Lower lobe of right lung (tissue), 2 donors: ENCODE data around the gene USH1C. TPM values are rescaled to one million over a fixed set of nuclear protein-coding genes. Genes with fewer than 3 reads are reported as not detected.

ENCODE experiments used
- ATAC-seq, 2 donors: fragments of 200-7000 bp; cut with Tn5 transposase; one replicate each; pipeline ENCODE4 v1.9.1; 2020 to 2022; ENCODE audit warnings: mild to moderate bottlenecking in 2 of 2, moderate library complexity in 2 of 2
- DNase-seq: peaks from one replicate; pipeline ENCODE4 v3.0.0-alpha.2; 2020
- H3K27ac ChIP-seq: fragments of 200-600 bp; one replicate; pipeline ENCODE4 v1.8.0; 2022
- H3K27me3 ChIP-seq: fragments of 200-600 bp; one replicate; pipeline ENCODE4 v1.8.0; 2022; ENCODE audit warnings: low read depth
- H3K36me3 ChIP-seq: fragments of 200-600 bp; one replicate; pipeline ENCODE4 v1.8.0; 2022; ENCODE audit warnings: mild to moderate bottlenecking
- H3K4me1 ChIP-seq: fragments of 200-600 bp; one replicate; pipeline ENCODE4 v1.8.0; 2022
- H3K4me3 ChIP-seq: fragments of 200-600 bp; one replicate; pipeline ENCODE4 v1.8.0; 2022; ENCODE audit warnings: mild to moderate bottlenecking
- H3K9me3 ChIP-seq: fragments of 200-600 bp; one replicate; pipeline ENCODE4 v1.8.0; 2022
- intact Hi-C: fragments of 100-400 bp; cut with DNase I; formaldehyde crosslinking; loops from one replicate; pipeline ENCODE4 v1.11.0; 2022
- total RNA-seq: library from RNA; stranded (reverse); fragmentation: NEBNext Ultra II Directional; extraction: Animal tissue kit (Norgen Biotek cat#: 25700); gene quantifications from one replicate; pipeline ENCODE4 v1.2.1, GENCODE V29; 2021
- TF ChIP-seq, protein P1 (sequence below): fragments of 200-600 bp; IDR thresholded peaks from one replicate; pipeline ENCODE4 v1.8.0; 2022; ENCODE audit warnings: antibody characterized with exemption, mild to moderate bottlenecking
- donor health status: DM: no; HTN: yes; CAD: no; lungs with severe emphysema.

Gene USH1C
- total RNA-seq, 1 donor from 2014 or later: 0.30 TPM

- intact Hi-C loops: no loop called here
- ATAC-seq: no peak
- TF ChIP-seq, protein P1, sequence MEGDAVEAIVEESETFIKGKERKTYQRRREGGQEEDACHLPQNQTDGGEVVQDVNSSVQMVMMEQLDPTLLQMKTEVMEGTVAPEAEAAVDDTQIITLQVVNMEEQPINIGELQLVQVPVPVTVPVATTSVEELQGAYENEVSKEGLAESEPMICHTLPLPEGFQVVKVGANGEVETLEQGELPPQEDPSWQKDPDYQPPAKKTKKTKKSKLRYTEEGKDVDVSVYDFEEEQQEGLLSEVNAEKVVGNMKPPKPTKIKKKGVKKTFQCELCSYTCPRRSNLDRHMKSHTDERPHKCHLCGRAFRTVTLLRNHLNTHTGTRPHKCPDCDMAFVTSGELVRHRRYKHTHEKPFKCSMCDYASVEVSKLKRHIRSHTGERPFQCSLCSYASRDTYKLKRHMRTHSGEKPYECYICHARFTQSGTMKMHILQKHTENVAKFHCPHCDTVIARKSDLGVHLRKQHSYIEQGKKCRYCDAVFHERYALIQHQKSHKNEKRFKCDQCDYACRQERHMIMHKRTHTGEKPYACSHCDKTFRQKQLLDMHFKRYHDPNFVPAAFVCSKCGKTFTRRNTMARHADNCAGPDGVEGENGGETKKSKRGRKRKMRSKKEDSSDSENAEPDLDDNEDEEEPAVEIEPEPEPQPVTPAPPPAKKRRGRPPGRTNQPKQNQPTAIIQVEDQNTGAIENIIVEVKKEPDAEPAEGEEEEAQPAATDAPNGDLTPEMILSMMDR: no peak
Measured at GRCh38 chr11:17486646-17487045, 57.6 kb downstream of the USH1C start.

GRCh38 chr11:17483505-17483904 is 60.7 kb downstream of the USH1C start:
- H3K9me3 ChIP-seq: no peaks in the 10 kb centered on the region
- DNase-seq (no peak), ATAC-seq (no peak)
- peaks cover 5% of the 10 kb centered on the region for H3K4me1 ChIP-seq
- intact Hi-C loops: no loop called here
- no peak overlapping the region for H3K4me3 ChIP-seq
- peaks cover 4% of the 10 kb centered on the region for H3K27me3 ChIP-seq
- no peak overlapping the region for H3K27ac ChIP-seq
- TF ChIP-seq, protein P1: no peak
- no peaks in the 10 kb centered on the region for H3K36me3 ChIP-seq

More at GRCh38 chr11:17486646-17487045, 57.6 kb downstream of the USH1C start:
- H3K4me1 ChIP-seq: no peaks in the 10 kb centered on the region
- DNase-seq: no peak
- no peaks in the 10 kb centered on the region for H3K9me3 ChIP-seq
- no peak overlapping the region for H3K4me3 ChIP-seq
- H3K27ac ChIP-seq: no peak overlapping the region
- no peaks in the 10 kb centered on the region for H3K36me3 ChIP-seq
- H3K27me3 ChIP-seq: no peaks in the 10 kb centered on the region

DNA sequence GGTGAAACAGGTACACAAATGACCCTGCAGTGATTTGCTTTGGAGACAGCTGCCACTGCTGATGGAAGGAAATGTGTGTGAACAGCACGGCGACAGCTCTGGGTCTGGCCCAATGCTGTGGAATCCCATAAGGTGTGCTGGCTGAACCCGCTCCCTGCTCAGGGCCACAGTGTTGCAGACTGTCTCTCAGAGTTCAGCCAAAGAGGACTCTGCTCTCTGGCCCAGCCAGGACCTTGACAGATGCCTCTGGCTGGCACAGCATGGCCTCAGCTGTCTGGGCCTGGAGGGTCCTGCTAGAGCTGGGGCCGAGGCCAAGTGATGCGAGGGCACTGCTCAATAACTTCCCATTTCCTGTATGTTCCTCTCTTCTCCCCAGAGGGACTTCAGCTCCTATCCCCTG is 62.3 kb downstream of the USH1C start:
- ATAC-seq (no peak), DNase-seq (no peak)
- Histone ChIP-seq H3K27ac (no peak overlapping the region), H3K27me3 (peaks cover 19% of the 10 kb centered on the region), H3K36me3 (no peaks in the 10 kb centered on the region), H3K4me3 (no peak overlapping the region), H3K9me3 (no peaks in the 10 kb centered on the region), H3K4me1 (peaks cover 5% of the 10 kb centered on the region)
- intact Hi-C loops: no loop called here
- TF ChIP-seq, protein P1: no peak

DNA sequence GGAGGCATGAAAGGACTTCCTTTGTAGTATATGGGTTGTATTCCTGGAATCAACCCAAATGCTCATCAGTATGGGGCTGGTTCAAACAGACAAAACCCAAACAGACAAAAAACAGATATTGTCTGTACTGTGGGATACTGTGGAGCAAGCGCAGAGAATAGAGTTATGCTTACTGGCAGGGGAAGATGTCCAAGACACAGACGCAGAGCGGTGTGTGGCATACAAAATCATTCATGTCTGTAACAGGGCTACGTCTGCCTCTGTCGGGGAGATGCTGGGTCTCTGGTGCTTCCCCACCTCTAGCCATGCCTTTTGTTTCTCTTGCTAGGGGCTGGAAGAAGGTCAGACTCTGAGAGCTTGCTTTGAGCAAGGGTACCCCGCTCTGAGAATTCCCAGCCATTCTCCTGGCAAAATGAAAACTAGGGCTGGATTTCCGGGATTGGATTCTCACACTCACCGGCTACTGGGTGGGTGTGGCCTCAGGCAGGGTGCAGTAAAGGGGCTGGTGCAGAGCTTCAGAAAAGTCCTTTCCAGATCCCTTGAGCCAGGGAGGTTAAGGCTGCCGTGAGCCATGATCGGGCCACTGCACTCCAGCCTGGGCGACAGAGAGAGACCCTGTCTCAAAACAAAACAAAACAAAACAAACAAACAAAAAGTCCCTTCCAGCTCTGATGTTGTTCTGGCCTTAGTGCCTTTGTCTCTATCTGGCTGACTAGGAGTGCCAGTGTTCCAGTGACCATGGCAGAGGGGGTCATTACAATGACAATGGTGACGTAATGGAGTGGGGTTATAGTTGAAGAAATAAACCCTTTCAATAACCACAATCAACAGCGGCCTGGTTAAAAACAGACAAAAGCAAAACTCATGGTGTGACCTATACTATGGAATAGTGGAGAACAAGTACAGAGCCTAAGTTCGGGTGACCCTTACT is 64.7 kb downstream of the USH1C start:
- TF ChIP-seq, protein P1: no peak
- Histone ChIP-seq H3K36me3 (no peaks in the 10 kb centered on the region), H3K4me1 (peaks cover 5% of the 10 kb centered on the region), H3K4me3 (no peak overlapping the region), H3K27me3 (peaks cover 41% of the 10 kb centered on the region), H3K9me3 (no peaks in the 10 kb centered on the region), H3K27ac (no peak overlapping the region)
- intact Hi-C loops: no loop called here
- peak; percentile 49 to 75 for ATAC-seq
- no peak for DNase-seq

GRCh38 chr11:17478070-17478469 is 66.1 kb downstream of the USH1C start:
- no peak for ATAC-seq
- TF ChIP-seq, protein P1: no peak
- no peak for DNase-seq
- Histone ChIP-seq H3K9me3 (no peaks in the 10 kb centered on the region), H3K4me1 (peaks cover 5% of the 10 kb centered on the region), H3K27me3 (peaks cover 51% of the 10 kb centered on the region), H3K4me3 (no peak overlapping the region), H3K36me3 (no peaks in the 10 kb centered on the region), H3K27ac (no peak overlapping the region)
- intact Hi-C loops: no loop called here
